OCI-LY7 (cell line): ENCODE data around the gene PCDHGA7.

ENCODE experiments used
- EZH2phosphoT487 ChIP-seq: fragments of 200-600 bp; sonication (generic); IDR thresholded peaks from 2 replicates; pipeline ENCODE4 v1.6.1; 2018; ENCODE audit warnings: low read depth, borderline replicate concordance, mild to moderate bottlenecking, mixed run types, antibody characterized with exemption, low read length, moderate library complexity, mixed read lengths
- TF ChIP-seq, protein P1 (sequence below): fragments of 200-600 bp; sonication (generic); conservative IDR thresholded peaks from 2 replicates; pipeline ENCODE4 v1.5.1; 2014; ENCODE audit warnings: mild to moderate bottlenecking, antibody characterized with exemption, low read length, moderate library complexity, mixed read lengths

DNA sequence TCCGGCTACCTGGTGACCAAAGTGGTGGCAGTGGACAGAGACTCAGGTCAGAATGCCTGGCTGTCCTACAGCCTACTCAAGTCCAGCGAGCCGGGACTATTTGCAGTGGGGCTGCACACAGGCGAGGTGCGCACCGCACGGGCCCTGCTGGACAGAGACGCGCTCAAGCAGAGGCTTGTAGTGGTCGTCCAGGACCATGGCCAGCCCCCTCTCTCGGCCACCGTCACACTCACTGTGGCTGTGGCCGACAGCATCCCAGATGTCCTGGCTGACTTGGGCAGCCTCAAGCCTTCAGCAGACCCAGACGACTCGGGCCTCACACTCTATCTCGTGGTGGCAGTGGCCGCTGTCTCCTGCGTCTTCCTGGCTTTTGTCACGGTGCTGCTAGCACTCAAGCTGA, 25.6 kb upstream of the PCDHGA7 start:
- no peak for TF ChIP-seq EZH2phosphoT487
- TF ChIP-seq, protein P1, sequence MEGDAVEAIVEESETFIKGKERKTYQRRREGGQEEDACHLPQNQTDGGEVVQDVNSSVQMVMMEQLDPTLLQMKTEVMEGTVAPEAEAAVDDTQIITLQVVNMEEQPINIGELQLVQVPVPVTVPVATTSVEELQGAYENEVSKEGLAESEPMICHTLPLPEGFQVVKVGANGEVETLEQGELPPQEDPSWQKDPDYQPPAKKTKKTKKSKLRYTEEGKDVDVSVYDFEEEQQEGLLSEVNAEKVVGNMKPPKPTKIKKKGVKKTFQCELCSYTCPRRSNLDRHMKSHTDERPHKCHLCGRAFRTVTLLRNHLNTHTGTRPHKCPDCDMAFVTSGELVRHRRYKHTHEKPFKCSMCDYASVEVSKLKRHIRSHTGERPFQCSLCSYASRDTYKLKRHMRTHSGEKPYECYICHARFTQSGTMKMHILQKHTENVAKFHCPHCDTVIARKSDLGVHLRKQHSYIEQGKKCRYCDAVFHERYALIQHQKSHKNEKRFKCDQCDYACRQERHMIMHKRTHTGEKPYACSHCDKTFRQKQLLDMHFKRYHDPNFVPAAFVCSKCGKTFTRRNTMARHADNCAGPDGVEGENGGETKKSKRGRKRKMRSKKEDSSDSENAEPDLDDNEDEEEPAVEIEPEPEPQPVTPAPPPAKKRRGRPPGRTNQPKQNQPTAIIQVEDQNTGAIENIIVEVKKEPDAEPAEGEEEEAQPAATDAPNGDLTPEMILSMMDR = no peak
